GM12892 (cell line): ENCODE data around the gene ACTN1.

Source experiments
- POLR2A ChIP-seq: IDR thresholded peaks from 2 replicates; pipeline ENCODE4 v1.6.1; 2011; ENCODE audit warnings: low read depth, low read length, control low read depth
- POLR2AphosphoS5 ChIP-seq: IDR thresholded peaks from 2 replicates; pipeline ENCODE4 v1.6.1; 2011; ENCODE audit warnings: low read depth, low read length, control low read depth

- TF ChIP-seq POLR2A (no peak), POLR2AphosphoS5 (no peak)
These were observed 39.0 kb downstream of the ACTN1 start for GRCh38 chr14:68939893-68940613.
